GM19455 (cell line): ENCODE measurements around the gene HOXB6.

ENCODE experiments used
- ATAC-seq: cut with Tn5 transposase; IDR thresholded peaks from one replicate; pipeline ENCODE4 v1.9.1; 2021; ENCODE audit not compliant: unreplicated experiment

The HOXB6 gene

DNA sequence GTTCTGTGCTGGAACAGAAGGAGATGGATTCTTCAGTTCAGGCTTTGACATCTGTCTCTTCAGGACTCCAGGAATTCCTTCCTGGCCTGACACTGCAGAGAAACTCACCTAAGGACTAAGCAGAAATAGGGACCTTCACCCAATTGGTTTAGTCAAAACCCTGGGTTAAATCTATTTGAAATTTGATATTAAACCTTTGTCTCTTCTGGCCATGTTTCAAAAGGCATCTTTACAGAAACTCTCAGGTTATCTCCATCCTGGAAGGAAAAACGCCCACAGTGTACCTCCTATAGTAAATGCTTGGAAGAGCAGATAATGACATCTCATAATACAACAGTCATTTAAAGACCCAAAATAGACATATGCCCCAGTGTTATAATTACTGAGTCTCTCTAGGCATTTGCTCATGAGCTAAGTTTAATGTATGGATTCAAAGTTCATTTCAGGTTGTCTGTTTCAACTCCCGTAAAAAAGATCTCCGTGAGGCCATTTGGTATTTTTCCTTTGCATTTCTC, 21.0 kb downstream of the HOXB6 start:
- no peak for ATAC-seq

DNA sequence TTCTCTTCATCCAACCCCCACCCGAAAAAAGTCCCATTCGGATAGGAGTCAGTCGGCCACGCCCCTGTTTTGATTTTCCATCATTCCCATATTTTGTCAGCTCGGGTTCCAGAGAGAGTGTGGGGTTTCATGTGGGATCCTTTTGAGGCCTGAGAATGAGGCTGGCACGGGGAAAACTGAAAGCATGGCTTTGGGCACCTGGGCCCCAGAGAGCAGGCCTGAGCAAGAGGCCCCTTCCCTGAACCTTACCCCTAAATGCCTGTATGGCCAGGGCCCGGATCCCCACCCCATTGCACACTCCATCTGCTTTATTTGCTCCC, 22.1 kb downstream of the HOXB6 start:
- no peak for ATAC-seq

DNA sequence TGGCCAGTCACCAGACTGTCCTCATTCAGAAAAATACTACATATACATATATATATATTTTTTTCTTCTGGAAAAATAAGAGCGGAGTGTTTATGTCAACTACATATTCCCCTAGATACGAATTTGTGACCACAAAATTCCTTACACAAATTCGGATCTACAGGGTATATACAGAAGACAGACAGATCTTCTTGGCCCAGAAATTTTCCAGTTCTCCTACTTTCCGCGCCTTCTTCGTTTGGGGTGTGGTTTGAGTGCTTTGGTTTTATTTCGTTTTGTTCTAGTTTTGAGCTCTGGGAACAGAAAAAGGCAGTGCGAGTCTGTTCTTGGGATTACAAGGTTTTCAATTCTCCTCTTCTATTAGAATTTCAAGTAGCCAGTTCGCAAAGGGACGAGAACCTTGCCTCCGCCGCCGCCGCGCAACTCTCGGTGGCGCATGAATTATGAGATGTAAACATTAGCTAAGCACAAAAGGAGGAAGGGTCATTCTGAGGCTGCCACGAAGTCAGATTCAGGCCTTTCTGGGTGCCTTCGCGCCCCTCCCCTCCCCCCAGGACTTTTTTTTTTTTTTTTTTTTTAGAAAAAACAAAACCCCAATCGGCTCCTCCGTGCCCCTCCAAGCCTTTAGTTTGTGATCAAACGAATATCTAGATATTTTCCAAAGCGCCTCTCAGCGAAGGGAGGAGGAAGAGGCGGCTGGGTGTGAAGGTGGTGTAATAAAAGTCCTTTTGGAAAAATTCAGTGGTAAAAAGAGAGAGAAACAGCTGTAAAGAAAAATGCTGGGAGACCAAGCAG, 24.8 kb downstream of the HOXB6 start:
- ATAC-seq: no peak

DNA sequence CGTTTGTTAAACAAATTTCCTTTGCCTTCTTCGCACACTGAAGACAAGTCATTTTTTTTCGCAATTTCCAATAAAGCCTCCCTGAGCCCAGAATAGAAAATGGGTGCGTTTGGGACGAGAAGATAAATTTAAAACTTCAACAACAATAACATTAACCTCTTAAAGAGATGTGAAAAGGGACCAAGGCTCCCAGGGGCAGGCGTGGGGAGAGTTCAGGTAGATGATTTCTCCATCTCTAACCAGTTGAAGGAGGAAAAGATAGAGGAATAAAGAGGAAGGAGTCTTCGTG, 25.4 kb downstream of the HOXB6 start:
- no peak for ATAC-seq

DNA sequence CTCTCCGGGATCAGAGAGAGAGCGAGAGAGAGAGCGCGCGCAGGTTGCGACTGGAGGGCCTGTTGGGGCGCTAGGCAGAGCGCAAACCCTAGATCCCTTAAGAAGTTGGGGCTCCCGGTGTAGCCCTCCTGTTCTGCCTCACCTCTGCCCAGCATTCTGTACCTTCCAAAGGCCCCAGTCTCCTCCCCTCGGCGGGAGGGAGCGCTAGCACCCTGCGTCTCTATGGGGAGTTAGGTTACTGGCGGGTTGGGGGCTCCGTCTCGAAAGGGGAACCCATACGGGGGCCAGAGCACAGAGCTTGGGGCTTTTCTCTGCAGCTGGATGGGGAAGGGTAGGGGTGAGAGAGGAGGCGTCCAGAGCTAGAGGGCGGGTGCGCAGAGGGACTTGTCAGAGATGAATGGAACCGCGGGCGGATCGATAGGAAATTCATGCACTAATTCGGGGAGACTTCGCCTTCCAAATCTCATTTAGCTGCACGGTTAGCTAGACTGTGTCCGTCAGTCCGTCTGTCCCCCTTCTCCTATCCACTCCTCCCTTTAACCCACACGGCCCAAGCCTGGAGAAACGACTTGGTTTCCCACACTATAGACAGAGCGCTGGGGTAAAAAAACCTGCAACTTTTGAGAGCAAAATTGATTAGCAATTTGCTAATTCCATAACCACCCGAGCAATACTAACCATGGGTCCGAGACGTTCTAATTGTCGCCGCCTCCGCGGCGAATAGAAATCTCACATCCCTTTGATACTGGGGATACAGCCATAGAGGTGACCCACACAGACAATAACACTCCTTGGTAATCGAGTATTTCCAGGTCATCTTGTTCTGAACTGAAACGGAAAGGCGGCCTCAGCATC, 25.9 kb downstream of the HOXB6 start:
- ATAC-seq: peak; percentile 13

DNA sequence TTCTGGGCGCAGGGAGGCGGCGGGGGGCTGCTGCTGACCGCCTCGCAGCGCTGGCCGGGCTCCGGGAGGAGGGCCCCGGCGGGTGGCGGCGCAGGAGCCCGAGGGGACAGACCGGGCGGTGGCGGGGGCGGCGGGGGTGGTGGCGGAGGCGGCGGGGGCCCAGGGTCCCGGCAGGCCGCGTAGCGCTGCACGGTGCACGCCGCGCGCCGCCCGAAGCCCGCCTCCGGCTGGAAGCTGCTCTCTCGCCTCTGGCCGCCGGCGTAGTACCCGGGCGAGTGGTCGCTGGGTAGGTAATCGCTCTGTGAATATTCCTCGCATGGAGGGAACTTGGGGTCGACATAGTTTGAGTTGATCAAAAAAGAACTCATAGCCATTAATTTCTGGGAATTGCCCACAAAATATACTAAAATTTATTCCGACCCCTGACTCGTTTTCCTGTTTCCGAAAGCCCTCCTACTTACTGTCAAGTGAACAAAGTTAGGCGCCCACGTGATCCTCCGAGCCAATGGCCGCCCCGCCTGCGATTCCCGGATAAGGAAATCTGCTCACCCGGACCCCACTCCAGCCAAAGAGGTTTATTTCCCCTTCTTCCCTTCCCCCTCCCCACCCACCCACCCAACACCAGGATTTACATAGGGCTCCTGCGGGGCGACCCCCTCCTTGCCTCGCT, 26.7 kb downstream of the HOXB6 start, which contains the start of gene HOXB4:
Gene HOXB4 (minus strand): TSS at position 405 of the 670 bp plus-strand sequence. CDS start 31 bp downstream, at position 374.
- ATAC-seq: peak; percentile 53

DNA sequence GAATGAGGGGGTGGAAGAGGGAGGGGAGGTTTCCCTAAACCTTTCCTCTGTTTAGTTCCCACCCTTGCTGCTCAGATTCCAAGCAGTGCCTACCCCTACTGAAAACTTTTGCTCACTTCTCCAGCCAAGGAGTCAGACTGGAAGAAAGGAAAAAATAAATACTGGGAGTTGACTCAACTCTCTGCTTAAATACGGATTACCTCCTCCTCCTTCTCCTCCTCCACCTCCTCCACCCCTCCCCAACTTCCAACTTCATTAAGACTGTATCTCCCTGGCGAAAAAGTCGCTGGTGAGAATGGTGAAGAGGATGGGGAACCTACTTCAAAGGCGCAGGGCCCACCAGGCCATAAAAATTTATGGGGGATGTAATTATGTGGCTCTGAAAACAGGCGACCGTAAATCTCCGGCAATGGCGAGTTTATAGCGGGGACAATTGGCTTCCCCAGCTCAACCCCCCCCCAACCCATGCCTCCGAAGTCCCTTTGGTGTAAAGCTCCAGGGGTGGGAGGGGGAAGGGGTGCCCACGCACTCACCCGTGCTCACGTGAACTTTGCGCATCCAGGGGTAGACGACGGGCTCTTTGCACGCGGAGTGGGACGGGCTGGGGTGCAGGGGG, 27.3 kb downstream of the HOXB6 start:
- no peak for ATAC-seq

DNA sequence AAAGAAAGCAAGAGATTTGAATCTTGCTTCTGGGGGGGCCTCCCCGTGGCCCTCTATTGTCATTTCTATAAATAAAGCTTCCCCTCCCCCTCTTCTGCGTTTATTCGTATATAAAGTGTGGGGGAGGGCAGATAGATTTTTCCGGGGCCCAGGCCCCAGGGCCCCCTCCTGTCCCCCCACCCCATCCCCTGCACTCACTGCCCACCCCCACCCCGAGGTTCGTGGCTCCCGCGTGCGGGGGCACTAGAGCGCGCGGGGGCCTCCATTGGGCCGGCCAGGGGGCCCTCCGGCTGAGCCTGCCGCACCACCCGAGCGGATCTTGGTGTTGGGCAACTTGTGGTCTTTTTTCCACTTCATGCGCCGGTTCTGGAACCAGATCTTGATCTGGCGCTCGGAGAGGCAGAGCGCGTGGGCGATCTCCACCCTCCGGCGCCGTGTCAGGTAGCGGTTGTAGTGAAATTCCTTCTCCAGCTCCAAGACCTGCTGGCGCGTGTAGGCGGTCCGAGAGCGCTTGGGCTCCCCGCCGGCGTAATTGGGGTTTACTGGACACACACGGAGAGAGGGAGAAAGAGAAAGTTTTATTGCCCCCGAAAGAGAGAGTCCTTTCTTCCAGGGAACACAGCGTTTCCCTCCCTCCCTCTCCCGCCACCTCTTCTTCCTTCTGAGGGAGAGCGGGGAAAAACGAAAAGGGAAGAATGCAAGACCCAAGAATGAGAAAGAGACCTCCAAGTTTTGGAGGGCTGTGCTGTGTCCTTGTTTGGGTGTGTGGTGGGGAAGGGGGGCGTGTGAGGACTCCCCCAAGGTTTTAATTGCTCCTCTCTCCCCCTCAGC, 28.1 kb downstream of the HOXB6 start:
- no peak for ATAC-seq

DNA sequence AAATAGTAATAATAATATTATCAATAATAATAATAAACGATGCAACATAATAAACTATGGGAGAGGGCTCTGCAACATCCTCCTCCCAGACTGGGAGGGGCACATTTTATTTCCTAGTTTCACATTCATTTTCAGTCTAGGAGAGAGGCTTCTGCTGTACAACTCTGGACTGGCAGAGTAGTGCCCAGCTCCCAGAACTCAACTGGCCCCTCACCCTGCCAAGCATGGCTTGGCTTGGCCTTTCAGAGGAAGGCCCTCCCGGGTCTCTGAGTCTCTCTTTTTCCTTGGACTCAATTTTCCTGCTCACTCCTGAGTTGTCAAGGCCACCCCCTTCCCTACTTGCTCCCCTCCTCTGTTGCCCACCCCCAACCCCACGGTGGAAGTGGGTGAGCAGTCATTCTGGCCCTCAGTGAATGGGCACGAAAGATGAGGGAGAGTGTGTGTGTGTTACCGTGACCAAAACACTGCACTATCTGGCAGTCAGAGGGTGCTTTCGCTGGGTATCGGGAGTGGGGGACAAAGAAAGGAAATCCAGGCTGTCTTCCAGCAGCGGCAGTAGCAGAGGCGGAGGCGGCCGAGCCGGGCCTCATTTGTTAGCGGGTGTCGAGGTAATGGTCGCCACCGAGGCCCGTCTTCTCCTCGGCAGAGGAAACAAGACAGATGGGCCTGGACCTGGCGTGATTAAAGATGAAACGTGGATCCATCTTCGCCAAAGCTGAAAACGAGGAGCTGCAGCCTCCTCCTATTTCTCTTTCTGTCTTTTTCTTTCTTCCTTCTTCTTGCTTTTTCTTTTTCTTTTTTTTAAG, 28.9 kb downstream of the HOXB6 start:
- no peak for ATAC-seq

DNA sequence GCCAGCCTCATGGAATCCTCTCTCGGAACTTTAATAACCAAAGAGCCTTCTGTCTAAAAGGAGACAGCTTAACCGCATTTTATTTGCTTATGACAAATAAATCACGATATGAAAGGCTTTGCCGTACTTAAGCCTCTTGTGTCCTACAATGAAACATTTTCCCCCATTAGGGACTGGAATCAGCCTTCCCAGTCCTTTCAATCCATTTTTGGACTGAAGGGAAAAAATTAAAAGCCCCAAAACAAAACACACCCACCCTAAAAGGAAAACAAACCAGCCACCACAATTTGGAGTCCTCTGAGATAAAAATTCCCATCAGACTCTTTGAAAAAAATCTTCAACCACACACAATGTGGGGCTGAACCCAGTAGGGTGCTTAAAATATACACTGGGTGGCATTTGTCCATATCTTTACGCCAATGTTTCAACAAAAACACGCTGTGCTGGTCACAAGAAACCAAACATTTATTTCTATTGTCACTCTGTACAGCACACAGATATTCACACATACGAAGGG, 29.7 kb downstream of the HOXB6 start:
- no peak for ATAC-seq

DNA sequence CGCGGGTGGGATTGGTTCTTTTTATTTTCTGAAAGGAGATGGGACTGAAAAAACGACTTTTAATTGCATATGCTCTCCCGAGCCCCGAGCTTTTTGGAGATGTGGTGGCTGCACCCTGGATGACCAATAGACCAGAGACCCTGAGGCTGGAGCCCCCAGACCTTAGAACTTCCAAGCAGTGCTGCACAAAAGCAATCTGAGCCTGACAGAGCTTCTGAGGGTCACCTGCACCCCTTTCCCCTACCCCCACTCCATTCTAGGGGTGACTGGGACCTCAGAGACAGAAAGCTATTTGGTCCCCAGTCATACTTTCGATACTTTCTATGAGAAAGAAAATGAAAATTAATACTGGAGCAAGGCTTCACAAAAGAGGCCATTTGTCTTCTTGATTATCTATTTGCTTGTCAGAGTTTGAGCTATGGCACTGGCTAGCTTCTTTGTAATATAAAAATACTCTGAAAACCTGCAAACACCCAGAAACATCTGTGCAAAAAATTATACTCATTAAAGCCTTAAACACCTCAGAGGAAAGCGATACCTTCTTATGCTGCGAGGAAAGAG, 30.2 kb downstream of the HOXB6 start:
- no peak for ATAC-seq

DNA sequence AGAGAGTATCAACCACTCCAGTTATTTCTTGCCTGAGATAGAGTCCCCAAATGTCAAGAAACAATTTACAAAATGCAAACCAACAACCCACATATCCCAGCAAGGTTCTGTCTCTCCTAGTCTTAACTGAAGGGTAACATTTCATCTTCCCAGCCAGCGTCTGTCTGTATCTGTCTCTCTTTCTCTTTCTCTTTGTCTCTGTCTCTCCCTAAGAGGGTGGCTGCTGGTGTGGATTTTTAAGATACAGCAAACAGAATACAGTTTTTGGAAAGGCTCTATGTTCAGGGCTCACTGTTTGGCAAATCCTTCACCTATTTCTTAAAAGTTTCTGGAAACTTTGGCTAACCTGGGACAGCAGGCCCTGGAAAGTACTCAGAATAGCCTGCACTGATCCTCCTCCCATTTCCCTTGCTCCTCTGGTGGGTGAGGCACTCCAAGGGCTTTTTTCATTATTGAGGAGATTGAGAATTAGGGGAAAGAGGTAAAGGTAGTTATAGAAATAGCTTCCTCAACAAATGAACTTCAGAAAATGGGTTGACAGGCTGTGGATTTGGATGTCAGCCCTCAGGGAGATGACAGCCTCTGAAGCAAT, 32.9 kb downstream of the HOXB6 start:
- ATAC-seq: no peak

DNA sequence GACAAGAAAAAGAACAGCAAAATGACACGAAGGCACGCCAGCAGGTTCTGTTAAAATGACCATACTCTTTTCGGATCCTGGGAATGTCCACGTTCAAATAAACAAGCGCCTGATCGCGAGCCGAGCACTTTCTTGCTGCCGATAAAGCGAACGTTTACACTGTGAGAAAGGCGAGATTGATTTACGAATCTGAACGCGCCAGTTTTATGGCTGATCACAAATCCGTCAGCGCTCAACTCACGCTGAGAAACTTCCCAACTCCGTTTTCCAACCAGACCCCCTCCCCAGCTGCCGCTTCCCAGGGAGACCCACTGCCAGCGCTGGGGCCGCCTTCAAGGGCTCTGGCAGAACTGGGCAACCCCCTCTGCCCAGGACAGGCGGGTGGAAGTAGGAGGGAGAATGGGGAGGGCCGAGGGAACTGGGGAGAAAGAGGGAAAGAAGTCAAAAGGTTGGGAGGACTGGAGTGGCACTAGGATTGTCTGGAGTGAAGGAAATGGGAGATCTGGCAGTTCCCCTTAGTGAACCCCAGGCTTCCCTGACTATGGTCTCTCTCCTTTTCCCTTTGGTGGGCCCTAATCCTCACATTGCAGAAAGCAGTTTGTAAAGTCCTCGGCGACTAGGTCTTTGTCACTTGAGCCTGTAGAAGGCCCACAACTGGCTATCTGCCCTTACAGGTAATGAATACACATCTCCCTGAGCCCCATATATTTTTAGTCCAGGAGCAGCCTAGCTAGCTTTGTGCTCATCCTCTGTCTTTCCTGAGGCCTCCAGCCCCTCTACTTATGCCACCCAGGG, 33.6 kb downstream of the HOXB6 start:
- no peak for ATAC-seq

DNA sequence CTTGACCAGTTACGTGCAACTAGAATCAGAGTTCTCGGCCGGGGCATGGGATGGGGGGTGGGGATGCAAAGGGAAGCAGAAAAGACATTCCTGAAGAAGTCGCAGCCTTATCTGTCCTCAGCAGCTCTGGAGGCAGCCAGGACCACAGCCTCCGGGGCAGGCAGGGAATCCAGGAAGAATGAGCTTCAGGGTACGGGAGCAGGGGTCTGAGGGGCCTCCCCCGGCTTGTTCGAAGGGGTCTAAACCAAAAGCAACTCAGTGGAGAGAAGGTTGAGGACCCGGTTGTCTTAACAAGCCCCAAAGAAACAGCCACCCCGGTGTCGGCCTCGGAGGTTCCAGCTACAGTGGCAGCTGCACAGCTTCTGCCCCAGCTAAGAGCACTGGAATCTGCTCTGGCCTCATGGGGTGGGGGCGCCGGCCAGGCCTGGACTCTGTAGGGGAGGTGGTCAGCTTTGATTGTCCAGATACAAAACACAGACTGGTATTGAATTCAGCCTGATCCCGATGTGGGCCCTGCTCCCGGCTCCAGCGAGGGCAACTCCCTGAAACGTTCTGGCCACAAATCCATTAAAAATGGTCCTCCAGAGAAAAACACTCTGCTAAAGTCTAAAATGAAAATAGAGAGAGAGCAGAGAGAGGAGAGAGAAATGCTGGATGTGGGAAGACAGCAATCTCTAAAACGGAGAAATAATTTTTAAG, 34.3 kb downstream of the HOXB6 start:
- no peak for ATAC-seq

DNA sequence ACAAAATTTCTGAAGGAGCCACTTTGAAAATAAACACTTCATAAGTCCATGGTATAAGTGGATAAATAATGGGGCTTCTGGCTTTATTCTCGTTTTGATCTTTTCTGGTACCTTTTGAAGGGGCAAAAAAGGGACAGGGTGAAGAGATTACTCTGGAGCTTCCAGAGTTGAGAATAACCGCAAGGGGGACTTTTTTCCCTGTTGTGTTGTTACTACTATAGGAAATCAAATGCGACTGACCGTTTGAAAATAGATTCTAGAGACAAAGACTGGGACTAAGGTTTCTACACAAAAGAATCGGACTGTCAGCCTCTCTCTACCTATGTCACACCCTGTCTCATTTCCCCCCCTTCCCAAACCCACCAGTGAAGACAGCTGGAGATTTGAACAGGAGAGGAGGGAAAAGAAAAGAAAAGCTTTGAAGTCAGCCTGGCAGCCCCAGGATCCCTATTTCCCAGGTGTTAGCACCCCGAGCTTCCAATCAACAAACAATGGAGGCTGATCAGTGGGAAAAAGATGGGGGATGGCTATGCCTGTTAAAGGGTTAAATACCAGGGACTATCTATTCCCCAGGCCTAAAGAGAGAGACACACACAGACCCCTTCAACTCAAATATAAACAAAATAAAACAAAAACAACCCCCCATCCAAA, 35.0 kb downstream of the HOXB6 start:
- ATAC-seq: no peak

DNA sequence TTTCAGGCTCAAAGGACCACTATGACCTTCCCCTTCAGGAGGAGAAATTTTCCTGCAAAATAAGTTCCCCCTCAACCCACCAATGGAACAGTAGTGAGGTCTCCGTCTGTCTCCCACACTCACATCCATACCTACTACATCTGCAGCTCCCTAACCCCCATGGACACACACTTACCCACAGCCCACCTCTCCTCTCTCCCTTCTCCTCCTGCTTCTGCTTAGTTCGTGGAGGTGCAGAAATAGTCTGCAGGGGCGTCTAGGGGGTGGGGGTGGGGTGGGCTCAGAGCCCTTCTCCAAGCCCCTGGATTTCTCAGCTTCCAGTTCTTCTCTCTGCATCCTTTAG, 35.6 kb downstream of the HOXB6 start:
- ATAC-seq: no peak
